A673 (cell line): Measurements from ENCODE around the gene CYP3A7. TPM values are rescaled to one million over a fixed set of nuclear protein-coding genes. Genes with fewer than 3 reads are reported as not detected.
"Not testable (repeated sequence)": the region's sequence is repeated elsewhere in the genome, so short reads cannot be mapped to it uniquely, and the experiment has no call there.

Source experiments
- BruUV-seq: library from RNA; stranded (reverse); fragments of 400-500 nt; replicated peaks from 2 replicates; lab custom pipeline; 2021; lab: Mats Ljungman, UMichigan
- CTCF ChIA-PET: fragments of 300-600 bp; sonication (Branson Sonifier 250); formaldehyde crosslinking; loops from one replicate; lab custom pipeline; 2022; ENCODE audit warnings: antibody characterized with exemption; lab: Charles Lee
- POLR2A ChIA-PET: fragments of 300-600 bp; sonication (Branson Sonifier 250); formaldehyde crosslinking; loops from one replicate; lab custom pipeline; 2022; ENCODE audit warnings: antibody characterized with exemption; ENCODE audit not compliant: low non-redundant PET; lab: Charles Lee
- DNase-seq: peaks from one replicate; pipeline ENCODE4 v3.0.0-alpha.2; 2015; ENCODE audit warnings: low spot score
- H3K27ac ChIP-seq: fragments of 200-600 bp; sonication (generic); 2 replicates; pipeline ENCODE4 v1.5.1; 2016; ENCODE audit warnings: mixed run types, low read depth, mild to moderate bottlenecking, mixed read lengths, antibody characterized with exemption, low read length; ENCODE audit not compliant: poor library complexity, severe bottlenecking
- H3K27me3 ChIP-seq: fragments of 200-600 bp; sonication (generic); replicated peaks from 2 replicates; pipeline ENCODE4 v1.6.1; 2017; ENCODE audit warnings: mixed run types, low read depth, mild to moderate bottlenecking, mixed read lengths, antibody characterized with exemption, low read length; ENCODE audit not compliant: insufficient read depth, poor library complexity
- H3K36me3 ChIP-seq: fragments of 200-600 bp; sonication (generic); 2 replicates; pipeline ENCODE4 v1.6.1; 2016; ENCODE audit warnings: mixed run types, mild to moderate bottlenecking, mixed read lengths, antibody characterized with exemption, low read length; ENCODE audit not compliant: insufficient read depth, poor library complexity, severe bottlenecking
- H3K4me1 ChIP-seq: fragments of 200-600 bp; sonication (generic); 2 replicates; pipeline ENCODE4 v1.6.1; 2017; ENCODE audit warnings: mixed run types, mild to moderate bottlenecking, mixed read lengths, antibody characterized with exemption, low read length; ENCODE audit not compliant: insufficient read depth, poor library complexity, severe bottlenecking
- H3K4me3 ChIP-seq: fragments of 200-600 bp; sonication (generic); 2 replicates; pipeline ENCODE4 v1.5.1; 2016; ENCODE audit warnings: low read depth, mixed run types, mild to moderate bottlenecking, mixed read lengths, low read length; ENCODE audit not compliant: poor library complexity, severe bottlenecking
- H3K9me3 ChIP-seq: fragments of 200-600 bp; sonication (generic); 2 replicates; pipeline ENCODE4 v1.6.1; 2016; ENCODE audit warnings: mixed run types, low read depth, mild to moderate bottlenecking, mixed read lengths, antibody characterized with exemption, low read length; ENCODE audit not compliant: poor library complexity, severe bottlenecking
- EZH2 ChIP-seq: fragments of 200-600 bp; sonication (generic); IDR thresholded peaks from 2 replicates; pipeline ENCODE4 v1.6.1; 2017; ENCODE audit warnings: borderline replicate concordance, low read depth, mild to moderate bottlenecking, mixed read lengths, antibody characterized with exemption, low read length; ENCODE audit not compliant: poor library complexity, severe bottlenecking
- intact Hi-C: fragments of 100-400 bp; cut with micrococcal nuclease; formaldehyde crosslinking; loops from one replicate; pipeline ENCODE4 v1.10.0; 2022; ENCODE audit not compliant: unreplicated experiment
- total RNA-seq: library from RNA; stranded (reverse); gene quantifications from 2 replicates; pipeline ENCODE4 v1.2.3, GENCODE V29; 2021
- TF ChIP-seq, protein P1 (sequence below): fragments of 300-800, 200-600 bp; sonication (generic); conservative IDR thresholded peaks from 2 replicates; pipeline ENCODE4 v1.5.1; 2017; ENCODE audit warnings: low read depth, mild to moderate bottlenecking, antibody characterized with exemption, low read length, moderate library complexity, mixed read lengths

The CYP3A7 gene
- total RNA-seq, 1 experiment from 2014 or later = not detected

DNA sequence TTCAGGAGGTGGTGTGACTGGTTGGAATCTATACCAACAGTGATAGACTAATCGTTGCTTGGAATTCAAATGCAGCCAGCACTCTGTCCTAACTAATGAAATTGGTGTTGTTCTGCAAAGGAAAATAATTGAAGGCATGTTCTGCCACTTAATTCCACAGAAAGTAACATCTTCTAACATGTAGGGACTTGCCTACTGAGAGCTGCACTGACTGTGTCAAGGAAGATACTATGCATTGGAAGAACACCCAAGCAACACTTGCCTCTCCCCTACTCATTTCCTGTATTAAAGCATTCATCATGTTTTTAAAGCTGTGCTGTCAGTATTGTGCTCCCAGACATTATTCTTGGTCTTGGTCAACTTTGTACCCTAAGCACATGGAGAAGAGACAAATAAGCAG lies 2.7 kb upstream of the CYP3A7 start:
- ChIA-PET POLR2A (no interaction called here), CTCF (no interaction called here)
- no peaks in the 10 kb centered on the region for H3K9me3 ChIP-seq
- no peak for TF ChIP-seq EZH2
- TF ChIP-seq, protein P1, sequence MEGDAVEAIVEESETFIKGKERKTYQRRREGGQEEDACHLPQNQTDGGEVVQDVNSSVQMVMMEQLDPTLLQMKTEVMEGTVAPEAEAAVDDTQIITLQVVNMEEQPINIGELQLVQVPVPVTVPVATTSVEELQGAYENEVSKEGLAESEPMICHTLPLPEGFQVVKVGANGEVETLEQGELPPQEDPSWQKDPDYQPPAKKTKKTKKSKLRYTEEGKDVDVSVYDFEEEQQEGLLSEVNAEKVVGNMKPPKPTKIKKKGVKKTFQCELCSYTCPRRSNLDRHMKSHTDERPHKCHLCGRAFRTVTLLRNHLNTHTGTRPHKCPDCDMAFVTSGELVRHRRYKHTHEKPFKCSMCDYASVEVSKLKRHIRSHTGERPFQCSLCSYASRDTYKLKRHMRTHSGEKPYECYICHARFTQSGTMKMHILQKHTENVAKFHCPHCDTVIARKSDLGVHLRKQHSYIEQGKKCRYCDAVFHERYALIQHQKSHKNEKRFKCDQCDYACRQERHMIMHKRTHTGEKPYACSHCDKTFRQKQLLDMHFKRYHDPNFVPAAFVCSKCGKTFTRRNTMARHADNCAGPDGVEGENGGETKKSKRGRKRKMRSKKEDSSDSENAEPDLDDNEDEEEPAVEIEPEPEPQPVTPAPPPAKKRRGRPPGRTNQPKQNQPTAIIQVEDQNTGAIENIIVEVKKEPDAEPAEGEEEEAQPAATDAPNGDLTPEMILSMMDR = no peak
- intact Hi-C loops = no loop called here
- peak overlapping the region; percentile 40 for H3K27ac ChIP-seq
- H3K36me3 ChIP-seq = no peaks in the 10 kb centered on the region
- BruUV-seq = no TSS peak
- H3K4me1 ChIP-seq = peaks cover 17% of the 10 kb centered on the region
- DNase-seq = peak; percentile 65
- H3K27me3 ChIP-seq = no peaks in the 10 kb centered on the region
- H3K4me3 ChIP-seq = no peak overlapping the region

DNA sequence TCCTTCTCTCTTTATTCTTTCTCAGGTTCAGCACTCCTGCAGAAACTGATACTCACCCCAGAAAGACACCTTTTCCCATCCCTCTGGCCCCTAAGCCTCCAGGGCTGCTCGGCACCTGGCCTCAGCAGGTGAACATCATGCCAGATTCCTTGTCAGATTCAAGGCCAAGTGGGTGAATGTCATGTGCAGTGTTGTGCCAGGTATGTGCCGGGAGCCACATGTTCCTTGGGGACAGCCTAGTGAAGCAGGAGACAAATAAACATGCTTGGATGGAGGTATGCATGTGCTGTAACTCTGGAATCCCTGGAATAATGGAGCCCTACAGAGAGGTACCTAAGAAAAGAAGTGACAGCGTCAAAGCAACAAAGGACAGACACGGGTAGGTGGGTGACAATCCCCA lies 1.7 kb upstream of the CYP3A7 start:
- POLR2A ChIA-PET, H3K9me3 ChIP-seq, H3K36me3 ChIP-seq, H3K27me3 ChIP-seq, BruUV-seq, H3K27ac ChIP-seq, DNase-seq, CTCF ChIA-PET, intact Hi-C loops, H3K4me3 ChIP-seq: not testable (repeated sequence)
- peaks cover 17% of the 10 kb centered on the region for H3K4me1 ChIP-seq

DNA sequence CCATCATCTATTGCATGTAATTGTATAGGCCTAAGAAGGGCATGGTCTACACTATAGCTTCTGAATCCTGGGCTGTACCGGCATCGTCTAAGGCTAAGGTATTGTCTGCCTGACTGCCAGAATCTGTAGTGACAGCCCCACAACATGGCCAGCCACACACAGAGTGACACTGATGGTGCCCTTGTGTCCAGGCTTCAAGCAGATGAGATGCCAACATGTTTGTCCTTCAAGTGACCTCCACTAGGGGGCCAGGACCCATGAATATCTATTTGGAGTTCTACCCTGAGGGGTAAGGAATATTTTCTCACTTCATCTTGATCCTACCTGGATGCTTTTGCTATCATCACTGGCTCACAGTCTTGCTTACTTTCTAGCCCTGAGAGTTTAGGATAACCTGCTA lies 1.5 kb downstream of the CYP3A7 start:
- CTCF ChIA-PET = no interaction called here
- intact Hi-C loops = no loop called here
- POLR2A ChIA-PET = no interaction called here

DNA sequence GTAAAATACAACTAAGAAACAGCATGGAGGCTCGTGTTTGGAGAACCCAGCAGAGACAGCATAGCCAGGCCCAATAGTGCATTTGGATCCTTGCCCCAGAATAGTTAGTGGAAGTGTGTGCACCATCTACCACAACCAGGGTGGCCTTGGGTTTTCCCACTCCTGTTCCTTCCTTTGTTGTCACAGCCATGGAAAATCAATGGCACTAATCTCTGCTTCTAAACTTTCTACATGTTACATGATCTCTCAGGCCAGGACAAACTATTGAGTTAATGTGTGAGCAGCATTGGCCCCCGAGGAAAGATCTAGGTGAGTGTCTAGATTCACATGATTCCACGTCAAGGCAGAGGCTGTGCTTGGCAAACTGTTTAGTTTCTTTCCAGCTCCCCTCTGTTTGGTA lies 2.0 kb downstream of the CYP3A7 start:
- no peak for TF ChIP-seq EZH2
- TF ChIP-seq, protein P1 = no peak
- H3K9me3 ChIP-seq = no peaks in the 10 kb centered on the region
- no TSS peak for BruUV-seq
- H3K36me3 ChIP-seq = no peaks in the 10 kb centered on the region
- intact Hi-C loops = no loop called here
- ChIA-PET POLR2A (no interaction called here), CTCF (no interaction called here)
- DNase-seq = no peak
- H3K27ac ChIP-seq = no peak overlapping the region
- peaks cover 8% of the 10 kb centered on the region for H3K4me1 ChIP-seq
- H3K27me3 ChIP-seq = no peaks in the 10 kb centered on the region
- no peak overlapping the region for H3K4me3 ChIP-seq

More for the DNA sequence above, 1.5 kb downstream of the CYP3A7 start:
- Histone ChIP-seq H3K4me1 (peaks cover 12% of the 10 kb centered on the region), H3K9me3 (no peaks in the 10 kb centered on the region), H3K27ac (no peak overlapping the region), H3K4me3 (no peak overlapping the region), H3K36me3 (no peaks in the 10 kb centered on the region), H3K27me3 (no peaks in the 10 kb centered on the region)
- peak; percentile 14 for DNase-seq
- BruUV-seq = no TSS peak
- TF ChIP-seq, protein P1 = peak; percentile 35; the same call in 1 of the 2 replicates
- TF ChIP-seq EZH2 = no peak
